Psoas muscle (tissue), 8 donors: ENCODE measurements around the gene ELMO1. TPM values are rescaled to one million over a fixed set of nuclear protein-coding genes. Genes with fewer than 3 reads are reported as not detected.

ENCODE experiments used
- ATAC-seq, 4 donors: fragments of 200-7000 bp; cut with Tn5 transposase; one replicate each; pipeline ENCODE4 v1.9.1; 2020; ENCODE audit warnings: moderate library complexity in 3 of 4, mild to moderate bottlenecking in 2 of 4
- DNase-seq, 2 donors: peaks; one replicate each; pipeline ENCODE4 v3.0.0-alpha.2; 2020
- H3K27ac ChIP-seq: fragments of 200-600 bp; one replicate; pipeline ENCODE4 v1.8.0; 2022
- H3K27me3 ChIP-seq, 3 donors: fragments of 200-600 bp in 1 of 3; one replicate each; pipeline versions ENCODE4 v1.6.1 to v1.8.0; 2013 to 2022; ENCODE audit warnings: low read length in 2 of 3, mild to moderate bottlenecking in 2 of 3, moderate library complexity in 1 of 3; ENCODE audit not compliant: insufficient read depth in 3 of 3
- H3K36me3 ChIP-seq, 2 donors: fragments of 200-600 bp in 1 of 2; one replicate each; pipeline versions ENCODE4 v1.6.1 to v1.8.0; 2013 to 2022; ENCODE audit warnings: low read depth in 1 of 2, mild to moderate bottlenecking in 1 of 2, moderate library complexity in 1 of 2; ENCODE audit not compliant: insufficient read depth in 1 of 2
- H3K4me1 ChIP-seq: fragments of 200-600 bp; one replicate; pipeline ENCODE4 v1.8.0; 2022
- H3K4me3 ChIP-seq: fragments of 200-600 bp; one replicate; pipeline ENCODE4 v1.8.0; 2022; ENCODE audit warnings: mild to moderate bottlenecking
- H3K9me3 ChIP-seq: fragments of 200-600 bp; one replicate; pipeline ENCODE4 v1.8.0; 2022
- WGBS, 3 donors: extraction: QIAGEN DNeasy Blood & Tissue Kit; methylation state at CpG; one replicate each; pipeline versions ENCODE4 v1.1.6 to v1.1.7; 2013; 5-methylcytosine and 5-hydroxymethylcytosine counted together
- intact Hi-C, 2 donors: fragments of 100-400 bp; cut with DNase I; formaldehyde crosslinking; loops; one replicate each; pipeline versions ENCODE4 v1.11.0 to v1.14.2; 2022
- polyA plus RNA-seq, 3 donors: library from polyadenylated mRNA; stranded (reverse); fragments of 200-250 nt; gene quantifications; one replicate each; pipeline ENCODE4 v1.2.3, GENCODE V29; 2013
- total RNA-seq, 4 donors: library from RNA; stranded (reverse); fragmentation: NEBNext Ultra II Directional in 2 of 4; extraction: Animal tissue kit (Norgen Biotek cat#: 25700) in 2 of 4; gene quantifications; one replicate each; pipeline versions ENCODE4 v1.2.1 to v1.2.4, GENCODE V29; 2021 to 2023
- TF ChIP-seq, protein P1 (sequence below): fragments of 200-600 bp; IDR thresholded peaks from one replicate; pipeline ENCODE4 v1.8.0; 2022; ENCODE audit warnings: antibody characterized with exemption
- donor health status: healthy with polysubstance abuse.
- donor health status: DM: no; HTN: no; CAD: no; lungs with moderate emphysema.
- donor health status: Bipolar disorder and iron deficiency.
- donor health status: healthy.
- donor health status: DM: yes; HTN: yes; CAD: no.
- donor health status: DM: no; HTN: no; CAD: no.
- donor health status: DM: no; HTN: no; CAD: no.
- donor health status: DM: yes; HTN: yes; CAD: no.

The ELMO1 gene
- total and polyA plus RNA-seq, 7 donors: 2.8 to 8.1 (median 6.9) TPM

DNA sequence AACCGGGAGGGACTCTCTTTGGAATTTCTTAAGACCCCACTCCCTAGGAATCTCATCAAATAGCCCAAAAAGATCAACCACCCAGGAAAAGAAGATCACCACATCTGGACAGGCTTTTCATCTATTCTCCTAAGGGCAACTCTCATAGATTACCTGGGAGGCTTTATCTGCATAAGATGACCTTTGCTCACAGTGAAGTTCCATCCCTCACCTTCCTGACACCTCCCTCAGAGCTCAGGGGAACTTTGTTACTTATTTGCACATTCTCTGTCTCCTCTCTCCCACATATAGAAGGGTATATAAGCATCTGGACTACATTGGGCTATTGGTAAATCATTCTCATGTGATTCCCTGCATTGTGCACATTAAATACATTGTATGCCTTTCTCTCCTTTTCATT is 80.1 kb downstream of the ELMO1 start:
- no peaks in the 10 kb centered on the region for H3K4me1 ChIP-seq
- no peaks in the 10 kb centered on the region for H3K36me3 ChIP-seq
- no peak overlapping the region for H3K4me3 ChIP-seq
- DNase-seq: no peak
- WGBS, 3 donors: 80 to 92% (median 81%) methylated on average over 1 of the region's 1 CpG
- ATAC-seq: no peak
- intact Hi-C loops: no loop called here
- H3K27me3 ChIP-seq: peaks cover 0 to 4% (median 0%) of the 10 kb centered on the region in 3 donors
- H3K9me3 ChIP-seq: no peaks in the 10 kb centered on the region
- TF ChIP-seq, protein P1, sequence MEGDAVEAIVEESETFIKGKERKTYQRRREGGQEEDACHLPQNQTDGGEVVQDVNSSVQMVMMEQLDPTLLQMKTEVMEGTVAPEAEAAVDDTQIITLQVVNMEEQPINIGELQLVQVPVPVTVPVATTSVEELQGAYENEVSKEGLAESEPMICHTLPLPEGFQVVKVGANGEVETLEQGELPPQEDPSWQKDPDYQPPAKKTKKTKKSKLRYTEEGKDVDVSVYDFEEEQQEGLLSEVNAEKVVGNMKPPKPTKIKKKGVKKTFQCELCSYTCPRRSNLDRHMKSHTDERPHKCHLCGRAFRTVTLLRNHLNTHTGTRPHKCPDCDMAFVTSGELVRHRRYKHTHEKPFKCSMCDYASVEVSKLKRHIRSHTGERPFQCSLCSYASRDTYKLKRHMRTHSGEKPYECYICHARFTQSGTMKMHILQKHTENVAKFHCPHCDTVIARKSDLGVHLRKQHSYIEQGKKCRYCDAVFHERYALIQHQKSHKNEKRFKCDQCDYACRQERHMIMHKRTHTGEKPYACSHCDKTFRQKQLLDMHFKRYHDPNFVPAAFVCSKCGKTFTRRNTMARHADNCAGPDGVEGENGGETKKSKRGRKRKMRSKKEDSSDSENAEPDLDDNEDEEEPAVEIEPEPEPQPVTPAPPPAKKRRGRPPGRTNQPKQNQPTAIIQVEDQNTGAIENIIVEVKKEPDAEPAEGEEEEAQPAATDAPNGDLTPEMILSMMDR: no peak
- no peak overlapping the region for H3K27ac ChIP-seq

DNA sequence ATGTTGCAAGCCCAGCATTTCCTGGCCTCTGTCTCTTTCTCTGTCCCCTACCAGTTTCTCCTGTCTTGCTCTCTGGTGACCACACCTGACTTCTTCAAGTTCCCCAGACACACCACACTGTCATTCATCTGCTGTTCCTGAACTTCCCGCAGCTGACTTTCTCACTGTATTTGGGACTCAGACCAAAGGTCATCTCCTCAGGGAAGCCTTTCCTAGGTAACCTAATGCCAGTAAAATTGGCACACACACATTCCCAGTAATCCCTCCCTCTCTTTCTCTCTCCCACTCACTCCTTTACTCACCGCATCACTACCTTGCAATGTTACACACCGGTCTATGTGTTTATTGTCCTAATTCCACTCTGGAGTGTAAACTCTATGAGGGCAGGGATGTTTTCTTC is 81.7 kb downstream of the ELMO1 start:
- Histone ChIP-seq H3K27me3 (peaks cover 0 to 4% (median 0%) of the 10 kb centered on the region in 3 donors), H3K4me1 (no peaks in the 10 kb centered on the region), H3K27ac (no peak overlapping the region), H3K9me3 (no peaks in the 10 kb centered on the region), H3K36me3 (no peaks in the 10 kb centered on the region), H3K4me3 (no peak overlapping the region)
- no peak for DNase-seq
- TF ChIP-seq, protein P1: no peak
- intact Hi-C loops: no loop called here
- 80 to 81% (median 81%) methylated on average over 3 of the region's 3 CpGs for WGBS, 3 donors
- no peak for ATAC-seq

DNA sequence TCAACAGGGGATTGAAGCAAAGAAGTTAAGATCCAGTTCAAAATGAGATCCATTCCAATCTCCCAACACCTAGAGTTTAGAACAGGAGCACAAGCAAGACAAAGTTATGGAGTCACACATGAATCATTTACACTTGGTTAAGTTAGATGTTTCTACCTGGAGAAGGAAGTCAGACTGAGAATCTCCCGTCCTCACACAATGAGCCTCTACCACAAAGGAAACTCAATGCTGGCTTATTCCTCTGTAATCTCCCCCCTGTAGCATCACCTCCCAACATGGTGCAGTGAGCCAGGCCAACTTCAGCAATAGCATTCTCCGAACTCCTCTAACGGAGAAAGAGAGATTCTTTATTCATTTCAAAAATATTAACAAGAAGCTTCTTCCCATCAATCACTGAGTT is 82.2 kb downstream of the ELMO1 start:
- TF ChIP-seq, protein P1: no peak
- intact Hi-C loops: no loop called here
- ATAC-seq: no peak
- Histone ChIP-seq H3K27me3 (peaks cover 0 to 4% (median 0%) of the 10 kb centered on the region in 3 donors), H3K4me3 (no peak overlapping the region), H3K4me1 (no peaks in the 10 kb centered on the region), H3K27ac (no peak overlapping the region), H3K9me3 (no peaks in the 10 kb centered on the region), H3K36me3 (no peaks in the 10 kb centered on the region)
- WGBS, 3 donors: 84 to 91% (median 89%) methylated on average over 3 of the region's 3 CpGs
- DNase-seq: no peak

DNA sequence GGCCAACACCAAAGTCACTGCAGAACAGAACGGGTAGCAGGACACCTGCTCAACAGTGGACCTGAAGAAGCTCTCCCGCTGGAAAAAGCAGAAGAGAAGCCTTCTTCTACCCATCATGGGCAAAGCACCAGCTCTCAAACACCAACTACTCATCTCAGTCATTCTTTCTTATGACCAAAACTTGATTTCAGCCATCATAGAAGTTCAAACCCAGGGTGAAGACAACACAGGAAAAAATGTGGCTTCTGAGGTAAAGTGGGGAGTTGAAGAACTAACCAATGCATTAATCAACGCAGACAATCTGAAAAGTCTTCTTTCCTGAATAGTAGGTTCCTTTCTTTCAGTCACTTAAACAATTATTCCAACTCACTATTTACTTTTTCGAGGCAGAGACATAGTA is 83.3 kb downstream of the ELMO1 start:
- WGBS, 3 donors: 89 to 93% (median 90%) methylated on average over 4 of the region's 4 CpGs
- H3K36me3 ChIP-seq: no peaks in the 10 kb centered on the region
- H3K27ac ChIP-seq: no peak overlapping the region
- no peak for DNase-seq
- H3K27me3 ChIP-seq: peaks cover 0 to 4% (median 0%) of the 10 kb centered on the region in 3 donors
- no peaks in the 10 kb centered on the region for H3K9me3 ChIP-seq
- no peaks in the 10 kb centered on the region for H3K4me1 ChIP-seq
- TF ChIP-seq, protein P1: no peak
- intact Hi-C loops: no loop called here
- no peak for ATAC-seq
- H3K4me3 ChIP-seq: no peak overlapping the region

DNA sequence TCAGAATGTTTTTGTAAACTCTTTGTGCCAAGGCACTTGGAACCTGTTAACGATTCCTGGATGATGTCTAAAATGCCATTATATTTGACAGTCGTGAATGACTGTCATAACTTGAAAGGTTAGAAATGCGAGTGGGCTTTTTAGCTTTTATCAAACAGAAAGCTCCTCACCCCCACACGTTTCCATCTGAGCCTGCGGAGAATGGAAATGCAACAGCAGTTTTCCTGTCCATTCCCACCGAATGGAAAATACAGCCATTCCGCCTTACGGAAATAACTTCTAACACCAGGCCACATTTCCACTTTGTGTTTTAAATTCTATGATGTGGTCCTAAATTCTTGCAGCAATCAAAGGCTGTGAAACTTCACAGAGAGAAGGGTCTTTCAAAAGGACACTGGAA is 83.8 kb downstream of the ELMO1 start:
- Histone ChIP-seq H3K27ac (no peak overlapping the region), H3K9me3 (no peaks in the 10 kb centered on the region), H3K4me3 (no peak overlapping the region), H3K36me3 (no peaks in the 10 kb centered on the region), H3K4me1 (no peaks in the 10 kb centered on the region), H3K27me3 (peaks cover 0 to 4% (median 0%) of the 10 kb centered on the region in 3 donors)
- no peak for ATAC-seq
- TF ChIP-seq, protein P1: no peak
- 73 to 78% (median 73%) methylated on average over 8 of the region's 8 CpGs for WGBS, 3 donors
- no peak for DNase-seq
- intact Hi-C loops: no loop called here
